Measurements from ENCODE around the gene CDC37.

DNA sequence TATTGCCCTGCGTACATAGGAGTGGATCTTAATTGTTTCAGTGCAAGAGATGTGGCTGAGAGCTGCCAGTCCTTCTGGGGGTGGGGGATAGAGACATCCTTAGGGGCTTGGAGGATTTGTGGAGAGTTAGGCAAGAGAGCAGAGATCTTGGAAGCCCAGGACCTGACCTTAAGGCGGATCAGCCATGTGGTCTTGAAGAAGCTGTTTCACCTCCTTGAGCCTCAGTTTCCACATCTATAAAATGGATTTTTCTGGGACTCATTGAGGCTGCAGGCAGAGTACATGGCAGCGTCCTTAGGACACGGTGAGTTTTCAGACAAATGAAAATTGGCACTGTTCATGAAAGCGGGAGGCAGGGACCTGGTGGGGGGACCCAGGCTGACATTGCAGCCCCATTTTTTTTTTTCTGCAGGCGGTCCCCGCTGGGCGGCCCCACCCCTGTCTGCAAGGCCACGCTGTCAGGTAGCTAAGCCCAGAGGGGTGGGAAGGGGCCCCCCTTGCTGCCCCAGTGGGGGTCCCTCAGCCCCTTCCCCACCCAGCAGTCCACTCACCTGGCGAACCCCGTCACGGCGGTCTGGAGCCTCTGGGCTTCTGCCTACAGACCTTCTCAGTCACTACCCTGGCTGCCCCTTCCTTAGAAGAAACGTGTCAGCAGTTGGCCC lies 47.0 kb upstream of the CDC37 start:
- TF ChIP-seq FOSL1 (IDR thresholded peaks at IDR 0.05; ENCODE audit: low read depth) (no peak), CTCF (IDR thresholded peaks at IDR 0.05 in 2 of 3, conservative IDR thresholded peaks at IDR 0.05 in 1 of 3; ENCODE audit: borderline replicate concordance in 1 of 3, insufficient read depth in 1 of 3, low read depth in 2 of 3, low read length in 2 of 3) (no peak), RAD21 (IDR thresholded peaks at IDR 0.05; ENCODE audit: low read depth) (no peak), ZNF274 (IDR thresholded peaks at IDR 0.05; ENCODE audit: low read depth, low read length) (no peak), MAX (IDR thresholded peaks at IDR 0.05) (no peak), REST (IDR thresholded peaks at IDR 0.05; ENCODE audit: low read depth) (no peak), EZH2 (IDR thresholded peaks at IDR 0.05) (no peak), POLR2A (IDR thresholded peaks at IDR 0.05; ENCODE audit: borderline replicate concordance, extremely low read depth, insufficient read depth, insufficient read length) (no peak), JUND (IDR thresholded peaks at IDR 0.05) (no peak), POLR2AphosphoS5 (IDR thresholded peaks at IDR 0.05; ENCODE audit: low read depth, low read length) (no peak), TCF7L2 (IDR thresholded peaks at IDR 0.05; ENCODE audit: borderline replicate concordance, extremely low read depth, insufficient read depth, insufficient read length) (no peak), EZH2phosphoT487 (IDR thresholded peaks at IDR 0.05; ENCODE audit: borderline replicate concordance) (no peak)
- TF ChIP-seq, protein P1, sequence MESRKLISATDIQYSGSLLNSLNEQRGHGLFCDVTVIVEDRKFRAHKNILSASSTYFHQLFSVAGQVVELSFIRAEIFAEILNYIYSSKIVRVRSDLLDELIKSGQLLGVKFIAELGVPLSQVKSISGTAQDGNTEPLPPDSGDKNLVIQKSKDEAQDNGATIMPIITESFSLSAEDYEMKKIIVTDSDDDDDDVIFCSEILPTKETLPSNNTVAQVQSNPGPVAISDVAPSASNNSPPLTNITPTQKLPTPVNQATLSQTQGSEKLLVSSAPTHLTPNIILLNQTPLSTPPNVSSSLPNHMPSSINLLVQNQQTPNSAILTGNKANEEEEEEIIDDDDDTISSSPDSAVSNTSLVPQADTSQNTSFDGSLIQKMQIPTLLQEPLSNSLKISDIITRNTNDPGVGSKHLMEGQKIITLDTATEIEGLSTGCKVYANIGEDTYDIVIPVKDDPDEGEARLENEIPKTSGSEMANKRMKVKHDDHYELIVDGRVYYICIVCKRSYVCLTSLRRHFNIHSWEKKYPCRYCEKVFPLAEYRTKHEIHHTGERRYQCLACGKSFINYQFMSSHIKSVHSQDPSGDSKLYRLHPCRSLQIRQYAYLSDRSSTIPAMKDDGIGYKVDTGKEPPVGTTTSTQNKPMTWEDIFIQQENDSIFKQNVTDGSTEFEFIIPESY (IDR thresholded peaks at IDR 0.05; ENCODE audit: extremely low read depth, insufficient replicate concordance, low read length): no peak
